GM19238 (cell line): ENCODE results near the gene CUX1.
"Not testable (repeated sequence)": the region's sequence is repeated elsewhere in the genome, so short reads cannot be mapped to it uniquely, and the experiment has no call there.

Source experiments
- DNase-seq: peaks from one replicate; pipeline ENCODE4 v3.0.0; 2011; ENCODE audit warnings: low spot score; ENCODE audit not compliant: insufficient read length

The CUX1 gene

DNA sequence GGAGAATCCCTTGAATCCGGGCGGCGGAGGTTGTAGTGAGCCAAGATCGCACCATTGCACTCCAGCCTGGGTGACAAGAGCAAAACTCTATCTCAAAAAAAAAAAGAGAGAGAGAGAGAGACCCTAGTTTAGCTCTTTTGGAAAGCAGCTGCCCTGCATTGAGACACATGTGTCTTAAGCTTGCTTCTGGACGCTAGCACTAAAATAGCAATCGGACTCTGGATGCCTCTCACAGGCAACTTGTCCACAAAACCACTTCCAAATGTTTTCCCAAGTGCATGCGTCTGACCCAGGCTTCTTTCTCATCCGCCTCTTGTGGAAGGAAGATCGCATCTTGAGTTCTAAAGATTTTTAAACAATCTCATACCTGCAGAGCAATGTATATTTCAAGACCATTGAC is 182.7 kb downstream of the CUX1 start:
- no peak for DNase-seq

GRCh38 chr7:102004229-102004628 is 186.8 kb downstream of the CUX1 start:
- DNase-seq = no peak

- no peak for DNase-seq
These were observed 187.4 kb downstream of the CUX1 start for GRCh38 chr7:102004848-102005247.

DNA sequence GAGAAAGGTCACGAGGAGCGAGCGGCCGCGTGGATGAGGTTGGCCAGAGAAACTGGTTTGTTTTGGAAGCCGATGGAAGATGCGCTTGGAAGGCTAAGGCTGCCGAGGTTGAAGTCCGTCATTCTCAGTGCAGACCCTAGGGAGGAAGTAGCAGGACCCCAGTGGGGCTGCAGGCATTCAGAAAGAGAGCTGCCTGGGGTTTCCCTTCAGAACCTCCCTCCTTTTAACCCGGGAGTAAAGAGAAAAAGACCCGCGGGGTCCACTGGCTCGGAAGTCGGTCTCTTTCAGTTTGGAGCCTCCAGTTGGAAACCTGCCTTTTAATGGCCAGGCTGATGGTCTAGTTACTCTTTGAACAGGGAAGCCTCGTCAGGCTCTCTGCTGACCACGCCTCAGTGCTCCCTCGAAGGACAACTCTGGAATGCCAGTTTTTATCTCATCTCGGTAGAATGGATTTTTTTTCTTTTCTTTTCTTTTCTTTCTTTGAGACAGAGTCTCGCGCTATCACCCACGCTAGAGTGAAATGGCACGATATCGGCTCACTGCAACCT is 188.6 kb downstream of the CUX1 start:
- no peak for DNase-seq

- DNase-seq = no peak
These were observed 189.3 kb downstream of the CUX1 start for GRCh38 chr7:102006695-102007094.

GRCh38 chr7:102008535-102009262 is 191.3 kb downstream of the CUX1 start:
- DNase-seq = no peak

DNA sequence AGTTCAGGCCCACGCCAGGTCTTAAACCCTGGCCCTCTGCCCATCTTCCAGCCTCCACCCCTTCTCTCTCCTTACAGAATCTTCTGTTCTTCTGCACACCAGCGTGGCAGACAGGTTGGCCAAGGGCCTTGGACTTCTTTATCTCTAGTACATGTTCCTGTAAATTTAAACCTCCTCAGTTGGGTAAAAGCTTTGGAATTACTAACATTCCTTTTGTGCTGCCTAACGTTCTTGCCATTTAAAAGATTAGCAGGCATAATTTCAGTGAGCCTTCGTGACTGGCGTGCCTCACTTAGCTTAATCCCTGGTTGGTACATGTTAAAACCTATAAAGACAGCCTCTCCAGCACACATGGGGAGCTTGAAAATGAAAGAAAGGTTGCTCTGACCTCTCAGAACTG is 192.2 kb downstream of the CUX1 start:
- no peak for DNase-seq

DNA sequence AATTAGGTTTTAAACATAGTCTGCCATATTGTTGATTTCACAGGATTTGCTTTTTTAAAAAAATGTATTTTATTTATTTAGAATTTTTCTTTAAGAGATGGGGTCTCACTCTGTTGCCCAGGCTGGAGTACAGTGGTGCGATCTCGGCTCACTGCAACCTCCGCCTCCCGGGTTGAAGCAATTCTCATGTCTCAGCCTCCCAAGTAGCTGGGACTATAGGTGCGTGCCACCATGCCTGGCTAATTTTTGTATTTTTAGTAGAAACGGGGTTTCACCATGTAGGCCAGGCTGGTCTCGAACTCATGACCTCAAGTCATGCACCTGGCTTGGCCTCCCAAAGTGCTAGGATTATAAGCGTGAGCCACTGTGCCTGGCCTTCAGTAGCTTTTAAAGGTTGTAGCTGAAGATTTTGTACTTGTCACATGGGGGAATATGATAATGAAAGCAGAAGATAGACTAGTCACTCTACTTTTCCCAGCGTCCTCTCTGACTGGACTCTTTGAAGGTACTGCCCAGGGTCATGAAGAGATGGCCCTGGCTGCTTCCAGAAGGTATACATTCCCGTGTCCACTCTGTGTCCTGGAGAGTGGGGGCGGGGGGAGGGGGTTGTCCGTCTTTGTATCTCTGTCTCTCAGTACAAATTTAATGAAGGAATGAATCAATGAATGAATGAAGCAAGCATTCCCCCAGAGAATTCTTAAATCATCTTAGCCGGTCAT is 194.8 kb downstream of the CUX1 start:
- DNase-seq = not testable (repeated sequence)

GRCh38 chr7:102012941-102013461 is 195.6 kb downstream of the CUX1 start:
- no peak for DNase-seq

GRCh38 chr7:102018876-102019275 is 201.4 kb downstream of the CUX1 start:
- DNase-seq = no peak

GRCh38 chr7:102019461-102019860 is 202.0 kb downstream of the CUX1 start:
- DNase-seq = no peak

- no peak for DNase-seq
These were observed 204.6 kb downstream of the CUX1 start for GRCh38 chr7:102021841-102022618.

GRCh38 chr7:102024005-102024768 is 206.8 kb downstream of the CUX1 start:
- no peak for DNase-seq

GRCh38 chr7:102024769-102025391 is 207.5 kb downstream of the CUX1 start:
- DNase-seq = no peak

DNA sequence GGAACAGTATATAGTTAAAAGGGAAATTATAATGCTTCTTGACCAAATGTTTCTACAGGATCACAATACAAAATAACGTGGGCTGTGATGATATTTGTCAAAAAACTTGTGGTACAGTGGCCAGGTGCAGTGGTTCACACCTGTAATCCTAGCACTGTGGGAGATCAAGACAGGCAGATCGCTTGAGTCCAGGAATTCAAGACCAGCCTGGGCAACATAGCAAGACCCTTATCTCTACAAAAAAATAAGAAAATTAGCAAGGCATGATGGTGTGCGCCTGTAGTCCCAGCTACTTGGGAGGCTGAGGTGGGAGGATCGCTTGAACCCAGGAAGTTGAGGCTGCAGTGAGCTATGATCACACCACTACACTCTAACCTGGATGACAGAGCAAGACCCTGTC is 208.4 kb downstream of the CUX1 start:
- DNase-seq = not testable (repeated sequence)

- DNase-seq = no peak
These were observed 210.9 kb downstream of the CUX1 start for GRCh38 chr7:102028206-102028826.

- no peak for DNase-seq
These were observed 212.2 kb downstream of the CUX1 start for GRCh38 chr7:102029616-102030015.

GRCh38 chr7:102030696-102031095 is 213.3 kb downstream of the CUX1 start:
- no peak for DNase-seq

- no peak for DNase-seq
These were observed 219.5 kb downstream of the CUX1 start for GRCh38 chr7:102036958-102037357.

DNA sequence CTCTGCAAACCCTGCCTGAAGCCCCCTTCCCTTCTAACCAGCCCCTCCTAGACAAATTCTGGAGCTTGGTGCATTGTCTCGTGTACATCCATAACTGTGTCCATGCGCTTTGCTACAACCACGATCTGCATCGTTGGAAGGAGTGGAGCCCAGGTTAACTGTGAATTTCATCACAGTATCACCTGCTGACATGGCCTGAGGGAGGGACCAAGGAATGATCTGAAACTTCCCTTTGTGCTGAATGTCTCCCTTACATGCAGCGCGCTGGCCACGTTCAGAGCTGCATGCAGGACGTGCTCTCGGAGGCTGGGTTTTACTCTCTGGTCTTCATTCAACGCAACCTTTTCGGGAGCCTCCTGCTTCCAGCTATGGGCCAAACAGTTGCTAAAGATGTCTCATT is 222.3 kb downstream of the CUX1 start:
- no peak for DNase-seq
